Hepatocyte (in vitro differentiated cells): ENCODE results near the gene CORO6.

Source experiments
- CTCF ChIP-seq: fragments of 200-600 bp; sonication (generic); IDR thresholded peaks from 2 replicates; pipeline ENCODE4 v1.5.1; 2016; ENCODE audit warnings: antibody characterized with exemption, mild to moderate bottlenecking; ENCODE audit not compliant: poor library complexity
- EZH2 ChIP-seq: fragments of 200-600 bp; sonication (generic); IDR thresholded peaks from 2 replicates; pipeline ENCODE4 v1.6.1; 2016; ENCODE audit warnings: antibody characterized with exemption, mild to moderate bottlenecking, borderline replicate concordance
- EZH2phosphoT487 ChIP-seq: fragments of 200-600 bp; sonication (generic); IDR thresholded peaks from one replicate; pipeline ENCODE4 v1.6.1; 2018; ENCODE audit warnings: antibody characterized with exemption, mild to moderate bottlenecking, low read depth, moderate library complexity; ENCODE audit not compliant: unreplicated experiment, severe bottlenecking

- no peak for TF ChIP-seq EZH2phosphoT487
- no peak for TF ChIP-seq CTCF
- no peak for TF ChIP-seq EZH2
Observed at GRCh38 chr17:29625037-29625750, 2.5 kb upstream of the CORO6 start.
